ENCODE results near the gene CCR1. TPM values are rescaled to one million over a fixed set of nuclear protein-coding genes. Genes with fewer than 3 reads are reported as not detected.
"Not testable (repeated sequence)": the region's sequence is repeated elsewhere in the genome, so short reads cannot be mapped to it uniquely, and the experiment has no call there.

The CCR1 gene
- total RNA-seq, 1 donor from 2014 or later, result 0.53 TPM

DNA sequence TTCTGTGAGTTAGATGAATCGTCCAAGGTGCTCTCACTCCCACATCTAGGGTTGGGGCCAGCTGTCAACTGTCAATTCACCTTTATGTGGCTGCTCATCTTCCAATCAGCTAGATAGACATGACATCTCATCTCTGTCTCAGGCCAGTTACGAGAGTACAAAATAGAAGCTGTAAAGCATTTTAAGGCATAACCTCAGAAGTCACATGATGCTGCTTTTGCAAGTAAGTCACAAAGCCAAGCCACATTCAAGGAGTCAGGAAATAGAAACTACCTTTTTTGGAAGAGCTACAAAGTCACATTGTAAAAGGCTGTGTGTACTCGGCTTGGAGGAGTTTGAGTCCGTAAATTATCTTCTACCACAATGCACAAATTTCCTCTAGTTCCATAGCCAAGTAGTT lies 5.1 kb upstream of the CCR1 start:
- no peak for DNase-seq (ENCODE audit: low read depth)

DNA sequence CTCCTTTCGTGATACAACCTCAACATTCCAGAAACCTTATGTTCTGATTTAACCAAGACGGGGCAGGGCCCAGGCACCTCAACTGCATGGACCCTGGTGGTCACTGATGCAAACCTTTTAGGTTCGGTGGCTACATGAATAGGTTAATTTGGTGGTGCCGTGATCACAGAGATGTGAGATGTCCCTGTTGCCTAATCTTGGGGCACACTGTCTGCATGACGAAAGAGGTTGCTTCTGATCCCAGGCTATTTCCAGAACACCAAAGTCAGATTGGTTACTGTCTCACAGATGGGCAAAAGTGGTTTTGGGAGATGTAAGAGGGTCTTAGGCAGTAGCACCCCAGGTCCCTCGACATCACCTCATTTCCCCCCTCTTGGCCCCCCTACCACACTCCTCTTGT lies 4.0 kb upstream of the CCR1 start:
- DNase-seq (ENCODE audit: low read depth), result no peak

GRCh38 chr3:46209746-46210470 lies 1.8 kb upstream of the CCR1 start:
- DNase-seq (ENCODE audit: low read depth), result peak; percentile 22

DNA sequence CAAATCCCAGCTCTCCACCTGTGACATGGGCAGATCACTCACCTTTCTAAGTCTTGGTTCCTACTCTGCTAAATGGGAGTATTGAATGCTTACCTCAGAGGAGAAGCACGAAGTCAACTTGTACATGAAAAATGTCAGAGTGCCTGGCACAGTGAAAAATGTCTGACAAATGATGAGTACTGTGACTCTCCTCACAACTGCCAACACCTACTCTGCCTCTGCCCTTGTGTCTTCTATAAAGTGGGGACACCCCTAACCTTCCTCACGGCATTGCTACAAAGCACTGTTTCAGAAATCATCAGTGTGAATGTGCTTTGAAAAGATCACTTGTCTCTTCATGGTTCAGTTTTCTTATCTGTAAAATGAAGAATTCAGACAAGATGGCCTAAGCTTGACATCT lies 940 bp upstream of the CCR1 start:
- no peak for DNase-seq (ENCODE audit: low read depth)

GRCh38 chr3:46207514-46207913 lies 599 bp downstream of the CCR1 start:
- not testable (repeated sequence) for DNase-seq (ENCODE audit: low read depth)

DNA sequence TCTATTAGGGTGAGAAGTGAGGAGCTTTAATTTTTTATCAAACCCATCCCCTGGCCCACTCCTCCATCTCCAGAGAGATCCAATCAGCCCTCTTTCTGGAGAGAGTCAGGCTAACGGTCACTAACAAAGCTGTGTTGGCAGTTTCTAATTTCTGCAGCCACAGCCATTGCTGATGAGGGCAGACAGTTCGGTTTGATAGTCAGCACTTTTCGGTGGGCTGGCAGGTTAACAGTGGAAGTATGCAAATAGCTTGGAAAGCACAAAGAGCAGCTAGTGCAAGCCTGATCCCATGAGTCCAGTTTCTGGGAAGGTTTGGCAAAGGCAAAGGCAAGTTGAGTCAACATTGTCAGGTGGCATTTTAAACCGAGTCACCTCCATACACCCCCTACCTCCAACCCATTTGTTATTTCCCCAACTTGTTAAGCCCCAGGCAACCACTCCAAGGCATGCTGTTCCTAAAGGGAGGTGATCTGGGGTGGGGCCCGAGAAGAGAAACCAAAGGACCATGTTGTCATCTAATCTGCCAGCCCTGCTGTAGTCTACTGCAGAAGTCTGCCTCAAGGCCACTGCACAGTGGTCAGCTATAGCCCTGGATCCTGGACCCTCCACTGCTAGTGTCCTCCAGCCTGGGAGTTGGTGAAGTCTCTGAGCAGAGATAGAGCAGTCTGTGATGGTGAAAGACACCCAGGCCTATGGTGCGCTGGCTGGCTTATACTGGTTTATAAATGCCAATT lies 1.7 kb downstream of the CCR1 start:
- DNase-seq (ENCODE audit: low read depth), result no peak

GRCh38 chr3:46205286-46205960 lies 2.7 kb downstream of the CCR1 start:
- DNase-seq (ENCODE audit: low read depth), result no peak

DNA sequence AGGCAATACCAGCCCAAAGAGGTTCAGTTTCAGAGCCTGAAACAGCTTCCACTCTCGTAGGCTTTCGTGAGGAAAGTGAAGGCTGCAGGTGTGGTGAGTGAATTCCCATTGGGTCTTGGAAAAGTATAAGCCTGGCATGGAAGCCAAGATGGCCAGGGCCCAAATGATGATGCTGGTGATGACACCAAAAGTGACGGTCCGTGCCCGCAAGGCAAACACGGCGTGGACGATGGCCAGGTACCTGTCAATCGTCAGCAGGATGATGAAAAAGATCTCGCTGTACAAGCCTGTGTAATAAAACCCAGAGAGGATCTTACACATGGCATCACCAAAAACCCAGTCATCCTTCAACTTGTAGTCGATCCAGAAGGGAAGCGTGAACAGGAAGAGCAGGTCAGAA lies 4.4 kb downstream of the CCR1 start:
- DNase-seq (ENCODE audit: low read depth), result no peak

- no peak for DNase-seq (ENCODE audit: low read depth)
Observed at GRCh38 chr3:46202535-46202934, 5.6 kb downstream of the CCR1 start.

DNA sequence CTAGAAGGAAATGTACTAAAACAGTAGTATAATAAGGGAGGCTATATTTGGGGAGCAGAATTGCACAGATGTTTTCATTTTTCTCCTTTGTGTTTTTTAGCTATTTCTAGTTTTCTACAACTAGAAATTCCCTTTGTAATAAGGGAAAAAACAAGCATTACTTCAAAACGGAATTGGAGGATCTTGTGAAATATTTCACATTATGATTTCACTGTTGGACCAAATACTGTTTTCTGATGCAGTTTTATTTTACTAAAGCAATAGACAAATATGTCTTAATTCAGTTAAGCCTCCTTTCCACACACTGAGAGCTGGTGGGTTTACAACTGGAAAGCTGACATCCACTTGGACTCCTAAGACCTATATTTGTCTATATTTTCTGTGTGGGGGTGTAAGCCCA lies 7.3 kb downstream of the CCR1 start:
- DNase-seq (ENCODE audit: low read depth), result no peak

GRCh38 chr3:46200211-46200610 lies 7.9 kb downstream of the CCR1 start:
- DNase-seq (ENCODE audit: low read depth), result no peak

DNA sequence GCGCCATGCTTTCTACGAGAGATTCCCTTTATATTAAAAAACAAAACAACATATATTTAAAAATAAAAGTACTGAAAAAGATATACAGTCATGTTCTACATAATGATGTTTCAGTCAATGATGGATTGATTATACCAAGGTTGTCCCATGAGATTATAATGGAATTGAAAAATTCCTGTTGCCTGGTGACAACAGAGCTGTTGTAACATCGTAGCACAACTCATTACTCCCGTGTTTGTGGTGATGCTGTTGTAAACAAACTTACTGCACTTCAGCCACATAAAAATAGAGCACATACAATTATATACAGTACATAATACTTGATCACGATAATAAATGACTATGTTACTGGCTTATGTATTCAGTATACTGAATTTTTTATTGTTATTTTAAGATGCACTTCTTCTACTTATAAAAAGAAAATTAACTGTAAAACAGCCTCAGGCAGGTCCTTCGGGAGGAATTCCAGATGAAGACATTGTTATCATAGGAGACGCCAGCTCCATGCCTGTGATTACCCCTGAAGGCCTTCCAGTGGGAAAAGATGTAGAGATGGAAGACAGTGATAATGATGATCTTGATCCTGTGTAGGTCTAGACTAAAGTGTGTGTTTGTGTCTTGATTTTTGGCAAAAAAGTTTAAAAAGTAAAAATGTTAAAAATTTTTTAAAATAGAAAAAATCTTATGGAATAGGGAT lies 11.7 kb downstream of the CCR1 start:
- DNase-seq (ENCODE audit: low read depth), result no peak

GRCh38 chr3:46194868-46195553 lies 13.1 kb downstream of the CCR1 start:
- no peak for DNase-seq (ENCODE audit: low read depth)

DNA sequence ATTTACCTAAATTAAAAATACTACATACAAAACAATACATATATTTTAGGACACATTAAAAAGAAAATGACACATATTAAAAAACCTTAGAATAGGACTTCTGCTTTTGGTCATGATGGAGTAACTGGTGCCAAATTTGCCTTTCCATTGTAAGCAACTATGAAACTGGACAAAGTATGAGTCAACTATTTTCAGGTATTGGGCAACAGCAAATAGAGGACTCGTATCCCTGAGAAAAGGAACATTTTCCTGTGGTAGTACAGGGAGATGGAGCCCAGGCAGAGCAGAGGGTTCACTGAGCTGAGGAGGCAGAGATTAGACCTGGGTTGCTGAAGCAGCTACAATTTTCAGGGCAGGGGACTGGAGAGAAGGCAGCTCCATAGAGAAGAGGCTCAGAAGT lies 14.7 kb downstream of the CCR1 start:
- no peak for DNase-seq (ENCODE audit: low read depth)

- no peak for DNase-seq (ENCODE audit: low read depth)
Observed at GRCh38 chr3:46192939-46193338, 15.2 kb downstream of the CCR1 start.

GRCh38 chr3:46191730-46192129 lies 16.4 kb downstream of the CCR1 start:
- no peak for DNase-seq (ENCODE audit: low read depth)

DNA sequence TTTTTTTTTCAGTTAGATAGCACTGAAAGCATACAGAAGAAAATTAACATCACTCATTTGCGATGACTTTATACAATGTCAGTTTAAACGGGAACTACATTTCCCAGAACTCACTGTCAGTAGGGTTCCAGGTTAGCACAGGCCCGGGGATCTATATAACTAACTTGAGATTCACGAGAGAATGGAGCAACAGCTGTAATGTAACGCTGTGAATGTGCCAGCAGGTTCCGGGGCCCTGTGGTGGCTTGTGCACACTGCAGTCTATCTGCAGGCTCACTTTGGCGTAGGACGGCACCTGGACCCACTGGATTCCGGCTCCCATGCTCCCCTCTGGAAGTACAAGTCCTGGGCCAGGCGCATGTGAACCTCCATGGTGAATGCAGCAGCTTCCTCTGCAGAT lies 19.4 kb downstream of the CCR1 start:
- DNase-seq (ENCODE audit: low read depth), result no peak

GRCh38 chr3:46187876-46188275 lies 20.2 kb downstream of the CCR1 start:
- DNase-seq (ENCODE audit: low read depth), result peak; percentile 24

GRCh38 chr3:46187341-46187700 lies 20.8 kb downstream of the CCR1 start:
- no peak for DNase-seq (ENCODE audit: low read depth)

GRCh38 chr3:46186471-46187340 lies 21.4 kb downstream of the CCR1 start:
- peak; percentile 32 for DNase-seq (ENCODE audit: low read depth)
